Activated naive CD4-positive, alpha-beta T cell treated with anti-CD3 and anti-CD28 coated beads, Interleukin-2, amount 10 ng/mL, durations not matched to agents 7 days and 5 days (primary cell): ENCODE measurements around the gene C18orf63.
"Not testable (repeated sequence)": the region's sequence is repeated elsewhere in the genome, so short reads cannot be mapped to it uniquely, and the experiment has no call there.

Experiments used
- CTCF ChIA-PET: fragments of 350-600 bp; sonication (Branson Sonifier 250); formaldehyde crosslinking; loops from one replicate; lab custom pipeline; 2021; ENCODE audit warnings: antibody characterized with exemption; lab: Charles Lee
- DNase-seq: peaks from one replicate; pipeline ENCODE4 v3.0.0-alpha.2; 2020
- H3K27ac Mint-ChIP-seq: one replicate; pipeline ENCODE4 v1.8.0; 2021; ENCODE audit warnings: mild to moderate bottlenecking, moderate library complexity, mixed read lengths
- H3K27me3 Mint-ChIP-seq: one replicate; pipeline ENCODE4 v1.8.0; 2021; ENCODE audit warnings: mild to moderate bottlenecking, mixed read lengths
- H3K36me3 Mint-ChIP-seq: one replicate; pipeline ENCODE4 v1.8.0; 2021; ENCODE audit warnings: mixed read lengths
- H3K4me1 Mint-ChIP-seq: one replicate; pipeline ENCODE4 v1.8.0; 2021; ENCODE audit warnings: mixed read lengths
- H3K4me3 Mint-ChIP-seq: one replicate; pipeline ENCODE4 v1.8.0; 2021; ENCODE audit warnings: mild to moderate bottlenecking, moderate library complexity, mixed read lengths
- H3K9me3 Mint-ChIP-seq: one replicate; pipeline ENCODE4 v1.8.0; 2021; ENCODE audit warnings: mixed read lengths

The C18orf63 gene

DNA sequence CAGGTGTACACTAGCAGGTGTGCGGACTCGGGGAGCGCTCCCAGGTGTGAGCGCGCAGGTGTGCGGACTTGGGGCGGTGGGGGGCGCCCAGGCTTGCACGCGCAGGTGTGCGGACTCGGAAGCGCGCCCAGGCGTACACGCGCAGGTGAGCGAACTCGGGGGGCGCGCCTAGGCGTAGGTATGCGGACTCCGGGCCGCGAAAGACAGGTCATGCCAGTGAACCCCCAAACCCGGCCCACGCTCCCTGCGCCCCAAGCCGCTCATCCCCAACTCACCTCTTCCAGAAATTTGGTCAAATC, 24.2 kb upstream of the C18orf63 start:
- Mint-ChIP-seq H3K27me3 (peaks cover 9% of the 10 kb centered on the region), H3K27ac (no peak overlapping the region), H3K36me3 (peaks cover 4% of the 10 kb centered on the region), H3K4me3 (peak overlapping the region; percentile 82), H3K4me1 (peaks cover 21% of the 10 kb centered on the region), H3K9me3 (peaks cover 6% of the 10 kb centered on the region)
- no peak for DNase-seq
- CTCF ChIA-PET, result no interaction called here

GRCh38 chr18:74291771-74292540, 23.7 kb upstream of the C18orf63 start, which contains the start of gene CYB5A:
CYB5A (minus strand) TSS chr18:74291963; CDS start chr18:74291875, 88 bp downstream.
- Mint-ChIP-seq H3K27ac (peak within 1 kb of the TSS; percentile 59), H3K36me3 (peaks cover 4% of the 10 kb centered on the region), H3K4me3 (peak within 1 kb of the TSS; percentile 82), H3K4me1 (peaks cover 19% of the 10 kb centered on the region), H3K9me3 (peaks cover 6% of the 10 kb centered on the region), H3K27me3 (peaks cover 9% of the 10 kb centered on the region)
- CTCF ChIA-PET, result no interaction called here
- DNase-seq, result peak; percentile 98

- CTCF ChIA-PET, result no interaction called here
- DNase-seq, result no peak
- peaks cover 6% of the 10 kb centered on the region for H3K9me3 Mint-ChIP-seq
- peaks cover 9% of the 10 kb centered on the region for H3K27me3 Mint-ChIP-seq
- peaks cover 4% of the 10 kb centered on the region for H3K36me3 Mint-ChIP-seq
- H3K4me1 Mint-ChIP-seq, result peaks cover 16% of the 10 kb centered on the region
- H3K27ac Mint-ChIP-seq, result peak overlapping the region; percentile 15
- peak overlapping the region; percentile 82 for H3K4me3 Mint-ChIP-seq
Measured at GRCh38 chr18:74292541-74292858, 23.1 kb upstream of the C18orf63 start.

GRCh38 chr18:74292982-74293381, 22.7 kb upstream of the C18orf63 start:
- H3K36me3 Mint-ChIP-seq, H3K27me3 Mint-ChIP-seq, H3K9me3 Mint-ChIP-seq, CTCF ChIA-PET, DNase-seq, H3K27ac Mint-ChIP-seq: not testable (repeated sequence)
- peak overlapping the region; percentile 82 for H3K4me3 Mint-ChIP-seq
- peaks cover 12% of the 10 kb centered on the region for H3K4me1 Mint-ChIP-seq

GRCh38 chr18:74294526-74294925, 21.1 kb upstream of the C18orf63 start:
- H3K4me3 Mint-ChIP-seq, result no peak overlapping the region
- DNase-seq, result no peak
- peaks cover 9% of the 10 kb centered on the region for H3K27me3 Mint-ChIP-seq
- H3K36me3 Mint-ChIP-seq, result peaks cover 4% of the 10 kb centered on the region
- H3K4me1 Mint-ChIP-seq, result peaks cover 12% of the 10 kb centered on the region
- CTCF ChIA-PET, result no interaction called here
- H3K9me3 Mint-ChIP-seq, result peaks cover 6% of the 10 kb centered on the region
- H3K27ac Mint-ChIP-seq, result no peak overlapping the region

GRCh38 chr18:74299162-74299561, 16.5 kb upstream of the C18orf63 start:
- CTCF ChIA-PET, result no interaction called here
- H3K4me1 Mint-ChIP-seq, result no peaks in the 10 kb centered on the region
- DNase-seq, result no peak
- H3K27ac Mint-ChIP-seq, result no peak overlapping the region
- no peaks in the 10 kb centered on the region for H3K9me3 Mint-ChIP-seq
- no peak overlapping the region for H3K4me3 Mint-ChIP-seq
- H3K27me3 Mint-ChIP-seq, result peaks cover 5% of the 10 kb centered on the region
- H3K36me3 Mint-ChIP-seq, result no peaks in the 10 kb centered on the region

- no peak for DNase-seq
- H3K36me3 Mint-ChIP-seq, result no peaks in the 10 kb centered on the region
- H3K27me3 Mint-ChIP-seq, result peaks cover 5% of the 10 kb centered on the region
- no peaks in the 10 kb centered on the region for H3K4me1 Mint-ChIP-seq
- no peak overlapping the region for H3K4me3 Mint-ChIP-seq
- no peaks in the 10 kb centered on the region for H3K9me3 Mint-ChIP-seq
- no peak overlapping the region for H3K27ac Mint-ChIP-seq
- CTCF ChIA-PET, result interaction anchor here (0.7 to 0.9 kb wide), 2 partner anchors 173 to 194 kb away, joined by 3 to 4 read pairs; no protein-coding TSS in a partner anchor
Measured at GRCh38 chr18:74299746-74300145, 15.9 kb upstream of the C18orf63 start.

GRCh38 chr18:74303306-74303705, 12.3 kb upstream of the C18orf63 start:
- no peak overlapping the region for H3K4me3 Mint-ChIP-seq
- no peaks in the 10 kb centered on the region for H3K9me3 Mint-ChIP-seq
- no peaks in the 10 kb centered on the region for H3K4me1 Mint-ChIP-seq
- DNase-seq, result no peak
- CTCF ChIA-PET, result no interaction called here
- no peak overlapping the region for H3K27ac Mint-ChIP-seq
- H3K27me3 Mint-ChIP-seq, result peaks cover 11% of the 10 kb centered on the region
- H3K36me3 Mint-ChIP-seq, result no peaks in the 10 kb centered on the region

DNA sequence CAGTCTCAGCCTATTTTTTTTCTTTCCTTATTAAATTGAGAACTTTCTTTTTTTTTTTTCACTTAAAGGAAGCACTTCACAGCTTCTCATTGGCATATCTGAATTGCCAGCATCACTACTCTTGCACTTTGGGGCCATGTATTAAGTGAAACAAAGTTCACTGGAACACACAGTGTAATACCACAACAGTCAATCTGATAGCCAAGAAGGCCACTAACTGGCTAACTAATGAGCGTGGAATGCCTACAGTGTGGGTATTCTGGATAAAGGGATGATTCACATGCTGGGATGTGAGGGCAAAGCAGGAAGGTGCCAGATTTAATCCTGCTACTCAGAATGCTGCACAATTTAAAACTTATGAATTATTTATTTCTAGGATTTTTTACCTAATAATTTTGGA, 11.7 kb upstream of the C18orf63 start:
- DNase-seq, result no peak
- Mint-ChIP-seq H3K9me3 (no peaks in the 10 kb centered on the region), H3K36me3 (no peaks in the 10 kb centered on the region), H3K27ac (no peak overlapping the region), H3K4me1 (no peaks in the 10 kb centered on the region), H3K4me3 (no peak overlapping the region), H3K27me3 (peaks cover 11% of the 10 kb centered on the region)
- CTCF ChIA-PET, result no interaction called here

DNA sequence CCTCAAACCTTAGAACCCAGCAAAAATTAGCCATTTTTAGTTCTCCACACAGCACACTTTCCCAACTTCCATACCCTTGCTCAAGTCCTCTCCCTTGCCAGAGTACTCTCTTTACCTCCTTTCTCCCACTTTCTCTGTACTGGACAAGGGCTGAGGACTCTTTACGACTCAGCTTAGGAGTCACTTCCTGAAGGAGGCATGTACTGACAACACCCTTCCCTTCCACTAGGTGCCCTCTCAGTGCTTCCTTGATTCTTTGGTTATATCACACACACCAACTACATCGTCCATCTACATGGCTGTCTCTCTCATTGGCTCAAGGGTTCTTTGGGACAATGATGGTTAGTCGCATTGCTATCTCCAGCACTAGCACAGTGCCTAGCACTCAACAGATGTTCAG, 5.2 kb upstream of the C18orf63 start:
- DNase-seq, result no peak

DNA sequence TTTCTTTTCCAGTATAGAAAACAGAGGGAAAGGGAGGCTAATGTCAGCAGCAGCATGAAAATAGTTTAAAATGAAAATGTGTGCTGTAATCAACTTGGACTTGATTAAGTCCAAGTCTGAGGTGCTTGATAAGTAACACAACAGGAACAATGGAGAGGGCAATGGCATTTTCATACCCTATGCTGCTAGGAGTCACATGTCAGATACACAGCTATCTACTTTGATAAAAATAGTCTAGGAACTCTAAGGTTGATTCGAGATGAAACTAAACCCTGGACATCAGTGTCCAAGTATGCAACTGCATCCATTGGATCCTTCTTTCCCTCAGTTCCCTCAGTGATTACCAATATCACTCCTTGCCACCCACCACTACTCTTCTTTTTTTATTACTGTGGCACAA, 4.6 kb upstream of the C18orf63 start:
- peaks cover 16% of the 10 kb centered on the region for H3K27me3 Mint-ChIP-seq
- no peaks in the 10 kb centered on the region for H3K36me3 Mint-ChIP-seq

More for the DNA sequence above, 5.2 kb upstream of the C18orf63 start:
- H3K27me3 Mint-ChIP-seq, result peaks cover 16% of the 10 kb centered on the region
- H3K9me3 Mint-ChIP-seq, result no peaks in the 10 kb centered on the region
- H3K27ac Mint-ChIP-seq, result no peak overlapping the region
- H3K4me3 Mint-ChIP-seq, result no peak overlapping the region
- H3K36me3 Mint-ChIP-seq, result no peaks in the 10 kb centered on the region
- CTCF ChIA-PET, result interaction anchor here (0.8 to 1.5 kb wide), 4 partner anchors 31 to 241 kb away, joined by 4 to 8 read pairs (median 6); no protein-coding TSS in a partner anchor
- H3K4me1 Mint-ChIP-seq, result no peaks in the 10 kb centered on the region

DNA sequence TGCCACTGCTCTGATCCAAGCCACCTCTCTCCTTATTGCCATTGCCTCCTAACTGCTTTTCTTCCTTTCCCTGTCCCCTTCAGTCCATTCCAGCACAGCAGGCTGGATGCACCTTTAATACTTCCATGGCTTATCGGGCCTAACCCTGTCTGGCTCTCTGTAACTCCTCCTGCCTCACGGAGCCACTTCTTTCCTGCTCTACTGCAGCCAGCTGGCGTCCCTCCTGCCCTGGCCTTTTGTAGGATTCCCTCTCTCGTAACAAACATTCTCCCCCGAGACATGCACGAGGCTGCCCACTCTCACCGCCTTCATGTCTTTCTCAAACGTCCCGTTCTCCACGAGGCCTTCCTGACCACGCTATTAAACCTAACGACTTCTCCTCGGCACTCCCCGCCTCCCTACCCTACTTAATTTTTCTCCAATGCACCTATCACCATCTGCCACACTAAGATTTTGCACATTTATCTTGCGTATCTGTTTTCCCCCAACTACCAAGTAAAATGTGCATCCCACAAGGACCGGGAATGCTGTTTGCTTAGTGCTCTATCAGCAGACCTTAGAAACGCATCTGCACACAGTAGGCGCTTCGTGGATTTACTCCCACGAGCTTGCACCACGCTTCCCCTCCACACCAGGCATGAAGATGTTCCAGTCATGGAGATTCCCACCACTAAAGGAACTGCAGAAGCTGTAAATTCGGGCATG, 728 bp upstream of the C18orf63 start:
- Mint-ChIP-seq H3K36me3 (no peaks in the 10 kb centered on the region), H3K27ac (no peak overlapping the region), H3K27me3 (peaks cover 11% of the 10 kb centered on the region), H3K9me3 (no peaks in the 10 kb centered on the region), H3K4me1 (no peaks in the 10 kb centered on the region), H3K4me3 (no peak overlapping the region)
- CTCF ChIA-PET, result no interaction called here
- DNase-seq, result no peak

More for the DNA sequence above, 4.6 kb upstream of the C18orf63 start:
- no peak for DNase-seq
- Mint-ChIP-seq H3K4me1 (no peaks in the 10 kb centered on the region), H3K4me3 (no peak overlapping the region), H3K27ac (no peak overlapping the region), H3K9me3 (no peaks in the 10 kb centered on the region)
- CTCF ChIA-PET, result interaction anchor here (1.1 to 1.5 kb wide), 4 partner anchors 32 to 241 kb away, joined by 3 to 8 read pairs (median 6); no protein-coding TSS in a partner anchor

GRCh38 chr18:74316257-74317170, 875 bp downstream of the C18orf63 start:
- Mint-ChIP-seq H3K4me3 (no peak overlapping the region), H3K36me3 (no peaks in the 10 kb centered on the region), H3K4me1 (no peaks in the 10 kb centered on the region), H3K27me3 (peaks cover 13% of the 10 kb centered on the region), H3K9me3 (no peaks in the 10 kb centered on the region), H3K27ac (no peak overlapping the region)
- CTCF ChIA-PET, result no interaction called here
- DNase-seq, result no peak

DNA sequence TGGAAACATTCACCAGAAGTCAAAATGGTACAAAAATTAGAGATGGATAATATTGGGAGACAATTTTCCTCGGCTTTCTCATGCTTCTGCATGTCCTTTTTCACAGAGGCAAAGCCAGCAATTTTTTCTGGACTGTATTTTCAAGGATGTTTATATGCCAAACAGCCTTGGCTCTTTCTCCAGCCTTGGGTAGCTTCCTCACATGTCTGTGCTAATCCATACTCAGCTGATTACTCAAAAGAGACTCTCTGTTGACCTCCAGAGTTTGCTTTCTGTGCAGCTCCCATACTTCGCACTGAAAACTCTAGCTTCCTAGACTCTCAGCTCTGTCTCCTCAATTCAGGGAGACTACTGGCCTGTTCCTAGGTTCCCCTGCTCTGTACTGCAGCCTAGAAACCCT, 10.6 kb downstream of the C18orf63 start:
- Mint-ChIP-seq H3K9me3 (no peaks in the 10 kb centered on the region), H3K36me3 (no peaks in the 10 kb centered on the region), H3K4me3 (no peak overlapping the region), H3K4me1 (no peaks in the 10 kb centered on the region), H3K27me3 (peaks cover 2% of the 10 kb centered on the region), H3K27ac (no peak overlapping the region)
- CTCF ChIA-PET, result no interaction called here
- DNase-seq, result no peak
